OCI-LY3 (cell line): ENCODE results near the gene AKAP6.

Experiments
- H2AFZ ChIP-seq: fragments of 200-600, 300-600 bp; shearing (Covaris generic); 2 replicates; pipeline ENCODE4 v1.6.0; 2014; ENCODE audit warnings: antibody characterized with exemption, low read depth, low read length
- H3K27ac ChIP-seq: fragments of 200-600, 300-600 bp; sonication (generic); 2 replicates; pipeline ENCODE4 v1.5.1; 2014; ENCODE audit warnings: mild to moderate bottlenecking, low read length, moderate library complexity, mixed read lengths
- H3K27me3 ChIP-seq: fragments of 200-600, 300-600 bp; sonication (generic); 2 replicates; pipeline ENCODE4 v1.6.1; 2014; ENCODE audit warnings: low read depth, low read length, mixed read lengths
- H3K36me3 ChIP-seq: fragments of 200-600, 300-600 bp; sonication (generic); replicated peaks from 2 replicates; pipeline ENCODE3; 2014; ENCODE audit warnings: low read depth, low read length, mixed read lengths
- H3K4me1 ChIP-seq: fragments of 300-600, 200-600 bp; sonication (generic); 2 replicates; pipeline ENCODE4 v1.6.1; 2014; ENCODE audit warnings: low read length, mixed read lengths
- H3K4me2 ChIP-seq: fragments of 200-600, 300-600 bp; sonication (generic); 2 replicates; pipeline ENCODE4 v1.6.1; 2014; ENCODE audit warnings: low read length, mixed read lengths
- H3K4me3 ChIP-seq: fragments of 300-600, 200-600 bp; sonication (generic); 2 replicates; pipeline ENCODE4 v1.5.1; 2014; ENCODE audit warnings: antibody characterized with exemption, mild to moderate bottlenecking, low read length, moderate library complexity
- H3K79me2 ChIP-seq: fragments of 300-600, 200-600 bp; shearing (Covaris generic); 2 replicates; pipeline ENCODE4 v1.6.1; 2014; ENCODE audit warnings: mild to moderate bottlenecking, low read length, mixed read lengths
- H3K9ac ChIP-seq: fragments of 300-600, 200-600 bp; shearing (Covaris generic); 2 replicates; pipeline ENCODE4 v1.6.0; 2014; ENCODE audit warnings: mild to moderate bottlenecking, low read length, moderate library complexity
- H3K9me3 ChIP-seq: fragments of 200-600, 300-600 bp; shearing (Covaris generic); 2 replicates; pipeline ENCODE4 v1.6.1; 2014; ENCODE audit warnings: low read length, mixed read lengths; ENCODE audit not compliant: insufficient read depth
- H4K20me1 ChIP-seq: fragments of 200-600, 300-600 bp; sonication (generic); 2 replicates; pipeline ENCODE4 v1.6.1; 2016; ENCODE audit warnings: low read length, mixed read lengths; ENCODE audit not compliant: insufficient read depth
- CTCF ChIP-seq: fragments of 200-600, 300-600 bp; sonication (generic); IDR thresholded peaks from 2 replicates; pipeline ENCODE4 v1.5.1; 2014; ENCODE audit warnings: antibody characterized with exemption, low read length, low read depth
- EZH2phosphoT487 ChIP-seq: fragments of 200-600 bp; shearing (Covaris generic); IDR thresholded peaks from 2 replicates; pipeline ENCODE4 v1.6.1; 2018; ENCODE audit warnings: antibody characterized with exemption, mixed run types, low read depth

AKAP6 gene

GRCh38 chr14:32678088-32678487 is 349.0 kb downstream of the AKAP6 start:
- Histone ChIP-seq H3K36me3 (no peaks in the 10 kb centered on the region), H3K4me3 (no peak overlapping the region), H3K27ac (no peak overlapping the region)

GRCh38 chr14:32679927-32680612 is 351.0 kb downstream of the AKAP6 start:
- no peaks in the 10 kb centered on the region for H3K36me3 ChIP-seq
- H3K4me2 ChIP-seq, result no peak overlapping the region
- no peak overlapping the region for H2AFZ ChIP-seq
- no peaks in the 10 kb centered on the region for H4K20me1 ChIP-seq
- H3K9ac ChIP-seq, result no peak overlapping the region
- TF ChIP-seq CTCF (no peak), EZH2phosphoT487 (no peak)
- H3K4me3 ChIP-seq, result no peak overlapping the region
- no peaks in the 10 kb centered on the region for H3K79me2 ChIP-seq
- H3K4me1 ChIP-seq, result peaks cover 21% of the 10 kb centered on the region
- no peaks in the 10 kb centered on the region for H3K9me3 ChIP-seq
- no peaks in the 10 kb centered on the region for H3K27me3 ChIP-seq
- H3K27ac ChIP-seq, result no peak overlapping the region

More at GRCh38 chr14:32678088-32678487, 349.0 kb downstream of the AKAP6 start:
- no peak for TF ChIP-seq CTCF
- TF ChIP-seq EZH2phosphoT487, result no peak
- Histone ChIP-seq H3K4me2 (no peak overlapping the region), H2AFZ (no peak overlapping the region), H3K27me3 (no peaks in the 10 kb centered on the region), H3K4me1 (peaks cover 9% of the 10 kb centered on the region), H3K9ac (no peak overlapping the region), H4K20me1 (no peaks in the 10 kb centered on the region), H3K79me2 (no peaks in the 10 kb centered on the region), H3K9me3 (no peaks in the 10 kb centered on the region)

GRCh38 chr14:32681598-32681997 is 352.5 kb downstream of the AKAP6 start:
- TF ChIP-seq CTCF, result no peak
- no peak for TF ChIP-seq EZH2phosphoT487
- Histone ChIP-seq H3K27ac (no peak overlapping the region), H4K20me1 (no peaks in the 10 kb centered on the region), H3K4me2 (peak overlapping the region; percentile 49; the same call in 1 of the 2 replicates), H2AFZ (peak overlapping the region; percentile 62; the same call in 1 of the 2 replicates), H3K79me2 (no peaks in the 10 kb centered on the region), H3K9ac (no peak overlapping the region), H3K27me3 (no peaks in the 10 kb centered on the region), H3K4me1 (peaks cover 21% of the 10 kb centered on the region), H3K9me3 (no peaks in the 10 kb centered on the region), H3K4me3 (no peak overlapping the region), H3K36me3 (no peaks in the 10 kb centered on the region)

GRCh38 chr14:32682214-32682613 is 353.1 kb downstream of the AKAP6 start:
- Histone ChIP-seq H3K4me3 (no peak overlapping the region), H3K27ac (no peak overlapping the region), H3K36me3 (no peaks in the 10 kb centered on the region), H4K20me1 (no peaks in the 10 kb centered on the region), H3K4me2 (peak overlapping the region; percentile 49), H2AFZ (peak overlapping the region; percentile 62), H3K9ac (no peak overlapping the region), H3K4me1 (peaks cover 21% of the 10 kb centered on the region), H3K9me3 (no peaks in the 10 kb centered on the region), H3K79me2 (no peaks in the 10 kb centered on the region), H3K27me3 (no peaks in the 10 kb centered on the region)
- TF ChIP-seq CTCF, result no peak
- no peak for TF ChIP-seq EZH2phosphoT487
